Measurements from ENCODE around the gene WNT3A. TPM values are rescaled to one million over a fixed set of nuclear protein-coding genes. Genes with fewer than 3 reads are reported as not detected.

The WNT3A gene
- total RNA-seq, 2 donors from 2014 or later: not detected

DNA sequence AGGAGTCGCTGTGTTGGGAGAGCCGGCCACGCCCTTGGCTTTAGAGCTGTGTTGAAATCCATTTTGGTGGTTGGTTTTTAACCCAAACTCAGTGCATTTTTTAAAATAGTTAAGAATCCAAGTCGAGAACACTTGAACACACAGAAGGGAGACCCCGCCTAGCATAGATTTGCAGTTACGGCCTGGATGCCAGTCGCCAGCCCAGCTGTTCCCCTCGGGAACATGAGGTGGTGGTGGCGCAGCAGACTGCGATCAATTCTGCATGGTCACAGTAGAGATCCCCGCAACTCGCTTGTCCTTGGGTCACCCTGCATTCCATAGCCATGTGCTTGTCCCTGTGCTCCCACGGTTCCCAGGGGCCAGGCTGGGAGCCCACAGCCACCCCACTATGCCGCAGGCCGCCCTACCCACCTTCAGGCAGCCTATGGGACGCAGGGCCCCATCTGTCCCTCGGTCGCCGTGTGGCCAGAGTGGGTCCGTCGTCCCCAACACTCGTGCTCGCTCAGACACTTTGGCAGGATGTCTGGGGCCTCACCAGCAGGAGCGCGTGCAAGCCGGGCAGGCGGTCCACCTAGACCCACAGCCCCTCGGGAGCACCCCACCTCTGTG lies 91.6 kb downstream of the WNT3A start:
- H3K36me3 ChIP-seq: peaks cover 43% of the 10 kb centered on the region
- DNase-seq (ENCODE audit: low spot score): no peak

GRCh38 chr1:228099331-228099732 lies 92.5 kb downstream of the WNT3A start:
- peaks cover 0 to 8% of the 10 kb centered on the region in 2 donors for H3K9me3 ChIP-seq
- no peak for DNase-seq (ENCODE audit: low spot score)
- H3K4me1 ChIP-seq: peaks cover 0 to 54% of the 10 kb centered on the region in 2 donors
- TF ChIP-seq CTCF (IDR thresholded peaks at IDR 0.05): no peak
- H3K4me3 ChIP-seq: no peak overlapping the region
- peaks cover 43% of the 10 kb centered on the region for H3K36me3 ChIP-seq
- H3K27ac ChIP-seq: no peak overlapping the region
- no peaks in the 10 kb centered on the region for H3K27me3 ChIP-seq

More for the DNA sequence above, 91.6 kb downstream of the WNT3A start:
- Histone ChIP-seq H3K4me3 (no peak overlapping the region), H3K4me1 (peaks cover 0 to 45% of the 10 kb centered on the region in 2 donors), H3K27ac (no peak overlapping the region), H3K27me3 (no peaks in the 10 kb centered on the region), H3K9me3 (peaks cover 0 to 14% of the 10 kb centered on the region in 2 donors)
- TF ChIP-seq CTCF (IDR thresholded peaks at IDR 0.05): no peak

GRCh38 chr1:228100822-228101613 lies 94.2 kb downstream of the WNT3A start:
- no peak for TF ChIP-seq CTCF (IDR thresholded peaks at IDR 0.05)
- DNase-seq (ENCODE audit: low spot score): no peak
- no peak overlapping the region for H3K4me3 ChIP-seq
- no peaks in the 10 kb centered on the region for H3K9me3 ChIP-seq
- H3K36me3 ChIP-seq: peaks cover 45% of the 10 kb centered on the region
- peaks cover 0 to 54% of the 10 kb centered on the region in 2 donors for H3K4me1 ChIP-seq
- H3K27me3 ChIP-seq: no peaks in the 10 kb centered on the region
- no peak overlapping the region for H3K27ac ChIP-seq

DNA sequence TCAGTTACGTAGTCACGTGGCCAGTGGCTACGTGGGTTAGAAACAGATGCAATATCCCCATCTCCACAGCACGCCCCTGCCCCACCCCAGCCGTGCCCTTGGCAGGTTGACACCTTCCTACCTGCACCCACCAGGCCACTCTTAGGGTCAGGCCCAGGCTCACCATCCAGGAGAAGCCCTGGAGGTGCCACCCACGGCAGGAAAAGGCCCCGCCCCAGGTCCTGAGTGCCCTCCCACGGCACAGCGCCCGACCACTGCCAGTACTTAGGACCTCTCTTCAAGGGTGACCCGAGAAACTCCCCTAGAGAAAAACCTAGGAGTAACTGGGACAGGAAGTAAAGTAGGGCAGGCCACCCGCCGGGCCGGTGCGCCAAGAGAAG lies 94.8 kb downstream of the WNT3A start:
- DNase-seq (ENCODE audit: low spot score): no peak
- H3K4me1 ChIP-seq: peaks cover 0 to 52% of the 10 kb centered on the region in 2 donors
- H3K27me3 ChIP-seq: no peaks in the 10 kb centered on the region
- no peak for TF ChIP-seq CTCF (IDR thresholded peaks at IDR 0.05)
- H3K9me3 ChIP-seq: no peaks in the 10 kb centered on the region
- peak overlapping the region in 1 of 2 donors; percentile 93 for H3K4me3 ChIP-seq
- H3K36me3 ChIP-seq: peaks cover 50% of the 10 kb centered on the region
- peak overlapping the region in 1 of 2 donors; percentile 91 for H3K27ac ChIP-seq

GRCh38 chr1:228101994-228102790 lies 95.4 kb downstream of the WNT3A start:
- peaks cover 0 to 47% of the 10 kb centered on the region in 2 donors for H3K4me1 ChIP-seq
- H3K27ac ChIP-seq: peak overlapping the region; percentile 89 to 91
- H3K27me3 ChIP-seq: no peaks in the 10 kb centered on the region
- H3K36me3 ChIP-seq: peaks cover 47% of the 10 kb centered on the region
- TF ChIP-seq CTCF (IDR thresholded peaks at IDR 0.05): peak in 1 of 2 donors; percentile 42
- peak overlapping the region; percentile 61 to 93 for H3K4me3 ChIP-seq
- no peak for DNase-seq (ENCODE audit: low spot score)
- H3K9me3 ChIP-seq: no peaks in the 10 kb centered on the region

Data from right atrium auricular region (tissue), 2 donors.